Lower lobe of right lung (tissue), 2 donors: ENCODE results near the gene C20orf202. TPM values are rescaled to one million over a fixed set of nuclear protein-coding genes. Genes with fewer than 3 reads are reported as not detected.

Source experiments
- ATAC-seq, 2 donors: fragments of 200-7000 bp; cut with Tn5 transposase; one replicate each; pipeline ENCODE4 v1.9.1; 2020 to 2022; ENCODE audit warnings: mild to moderate bottlenecking in 2 of 2, moderate library complexity in 2 of 2
- DNase-seq: peaks from one replicate; pipeline ENCODE4 v3.0.0-alpha.2; 2020
- H3K27ac ChIP-seq: fragments of 200-600 bp; one replicate; pipeline ENCODE4 v1.8.0; 2022
- H3K27me3 ChIP-seq: fragments of 200-600 bp; one replicate; pipeline ENCODE4 v1.8.0; 2022; ENCODE audit warnings: low read depth
- H3K36me3 ChIP-seq: fragments of 200-600 bp; one replicate; pipeline ENCODE4 v1.8.0; 2022; ENCODE audit warnings: mild to moderate bottlenecking
- H3K4me1 ChIP-seq: fragments of 200-600 bp; one replicate; pipeline ENCODE4 v1.8.0; 2022
- H3K4me3 ChIP-seq: fragments of 200-600 bp; one replicate; pipeline ENCODE4 v1.8.0; 2022; ENCODE audit warnings: mild to moderate bottlenecking
- H3K9me3 ChIP-seq: fragments of 200-600 bp; one replicate; pipeline ENCODE4 v1.8.0; 2022
- intact Hi-C: fragments of 100-400 bp; cut with DNase I; formaldehyde crosslinking; loops from one replicate; pipeline ENCODE4 v1.11.0; 2022
- total RNA-seq: library from RNA; stranded (reverse); fragmentation: NEBNext Ultra II Directional; extraction: Animal tissue kit (Norgen Biotek cat#: 25700); gene quantifications from one replicate; pipeline ENCODE4 v1.2.1, GENCODE V29; 2021
- TF ChIP-seq, protein P1 (sequence below): fragments of 200-600 bp; IDR thresholded peaks from one replicate; pipeline ENCODE4 v1.8.0; 2022; ENCODE audit warnings: antibody characterized with exemption, mild to moderate bottlenecking
- donor health status: DM: no; HTN: yes; CAD: no; lungs with severe emphysema.

Gene C20orf202
- total RNA-seq, 1 donor from 2014 or later, result 2.1 TPM

DNA sequence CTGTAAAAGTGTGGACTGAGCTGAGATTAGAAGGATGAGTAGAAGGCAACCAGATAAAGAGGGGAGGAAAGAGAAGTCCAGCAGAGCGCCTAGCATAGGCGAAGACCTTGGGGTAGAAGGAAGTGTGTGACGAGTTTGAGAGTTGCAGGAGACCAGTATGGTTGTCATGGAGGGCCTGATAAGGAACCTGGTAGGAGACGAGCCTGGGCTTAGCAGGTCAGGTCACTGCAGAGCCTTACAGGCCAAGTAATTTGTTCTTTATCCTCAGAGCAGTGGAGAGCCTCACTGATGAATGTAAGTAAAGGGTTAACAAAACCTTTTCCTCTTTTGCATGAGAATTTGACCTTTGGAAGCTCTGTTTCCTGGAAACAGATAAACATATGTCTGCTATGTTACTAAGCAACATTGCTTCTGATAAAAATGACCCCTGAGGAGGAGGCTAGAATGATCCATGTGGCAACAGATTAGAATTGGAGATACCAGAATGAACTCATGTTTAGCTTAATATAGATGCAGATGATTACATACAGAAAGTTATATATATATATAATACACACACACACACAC, 15.6 kb upstream of the C20orf202 start:
- H3K27ac ChIP-seq, result peak overlapping the region; percentile 39
- H3K36me3 ChIP-seq, result no peaks in the 10 kb centered on the region
- ATAC-seq (peak in 1 of 2 donors; percentile 19), DNase-seq (no peak)
- intact Hi-C loops, result no loop called here
- H3K9me3 ChIP-seq, result no peaks in the 10 kb centered on the region
- TF ChIP-seq, protein P1, sequence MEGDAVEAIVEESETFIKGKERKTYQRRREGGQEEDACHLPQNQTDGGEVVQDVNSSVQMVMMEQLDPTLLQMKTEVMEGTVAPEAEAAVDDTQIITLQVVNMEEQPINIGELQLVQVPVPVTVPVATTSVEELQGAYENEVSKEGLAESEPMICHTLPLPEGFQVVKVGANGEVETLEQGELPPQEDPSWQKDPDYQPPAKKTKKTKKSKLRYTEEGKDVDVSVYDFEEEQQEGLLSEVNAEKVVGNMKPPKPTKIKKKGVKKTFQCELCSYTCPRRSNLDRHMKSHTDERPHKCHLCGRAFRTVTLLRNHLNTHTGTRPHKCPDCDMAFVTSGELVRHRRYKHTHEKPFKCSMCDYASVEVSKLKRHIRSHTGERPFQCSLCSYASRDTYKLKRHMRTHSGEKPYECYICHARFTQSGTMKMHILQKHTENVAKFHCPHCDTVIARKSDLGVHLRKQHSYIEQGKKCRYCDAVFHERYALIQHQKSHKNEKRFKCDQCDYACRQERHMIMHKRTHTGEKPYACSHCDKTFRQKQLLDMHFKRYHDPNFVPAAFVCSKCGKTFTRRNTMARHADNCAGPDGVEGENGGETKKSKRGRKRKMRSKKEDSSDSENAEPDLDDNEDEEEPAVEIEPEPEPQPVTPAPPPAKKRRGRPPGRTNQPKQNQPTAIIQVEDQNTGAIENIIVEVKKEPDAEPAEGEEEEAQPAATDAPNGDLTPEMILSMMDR, result no peak
- H3K27me3 ChIP-seq, result peaks cover 16% of the 10 kb centered on the region
- peaks cover 18% of the 10 kb centered on the region for H3K4me1 ChIP-seq
- no peak overlapping the region for H3K4me3 ChIP-seq

DNA sequence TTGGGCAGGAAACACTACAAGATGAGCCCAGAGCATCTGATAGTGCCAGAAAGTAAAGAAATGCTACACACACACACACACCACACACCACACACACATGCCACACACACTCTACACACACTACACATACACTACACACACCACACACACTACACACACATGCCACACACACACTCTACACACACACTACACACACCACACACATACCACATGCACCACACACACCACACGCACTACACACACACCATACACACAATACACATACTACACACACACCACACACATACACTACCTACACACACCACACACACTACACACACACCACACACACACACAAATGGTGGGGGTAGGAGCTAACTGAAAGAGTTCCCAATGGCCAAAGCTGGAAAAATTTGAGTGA, 14.9 kb upstream of the C20orf202 start:
- no peak for DNase-seq
- Histone ChIP-seq H3K27me3 (peaks cover 16% of the 10 kb centered on the region), H3K9me3 (no peaks in the 10 kb centered on the region), H3K36me3 (no peaks in the 10 kb centered on the region), H3K4me3 (no peak overlapping the region), H3K4me1 (peaks cover 18% of the 10 kb centered on the region), H3K27ac (no peak overlapping the region)
- TF ChIP-seq, protein P1, result no peak
- no peak for ATAC-seq
- intact Hi-C loops, result no loop called here

DNA sequence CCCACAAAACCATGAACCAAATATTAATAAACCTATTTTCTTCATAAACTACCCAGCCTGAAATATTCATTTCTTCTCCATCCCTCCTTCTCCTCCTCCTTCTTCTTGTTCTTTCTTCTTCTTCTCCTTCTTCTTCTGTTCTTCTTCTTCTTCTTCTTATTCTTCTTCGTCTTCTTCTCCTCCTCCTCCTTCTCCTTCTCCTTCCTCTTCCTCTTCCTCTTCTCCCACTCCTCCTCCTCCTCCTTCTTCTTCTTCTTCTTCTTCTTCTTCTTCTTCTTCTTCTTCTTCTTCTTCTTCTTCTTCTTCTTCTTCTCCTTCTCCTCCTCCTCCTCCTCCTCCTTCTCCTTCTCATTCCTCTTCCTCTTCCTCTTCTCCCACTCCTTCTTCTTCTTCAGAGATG, 13.4 kb upstream of the C20orf202 start:
- H3K27ac ChIP-seq, result no peak overlapping the region
- intact Hi-C loops, result no loop called here
- H3K9me3 ChIP-seq, result no peaks in the 10 kb centered on the region
- TF ChIP-seq, protein P1, result no peak
- peaks cover 10% of the 10 kb centered on the region for H3K27me3 ChIP-seq
- H3K4me3 ChIP-seq, result no peak overlapping the region
- no peak for ATAC-seq
- peaks cover 15% of the 10 kb centered on the region for H3K4me1 ChIP-seq
- H3K36me3 ChIP-seq, result no peaks in the 10 kb centered on the region
- DNase-seq, result no peak

DNA sequence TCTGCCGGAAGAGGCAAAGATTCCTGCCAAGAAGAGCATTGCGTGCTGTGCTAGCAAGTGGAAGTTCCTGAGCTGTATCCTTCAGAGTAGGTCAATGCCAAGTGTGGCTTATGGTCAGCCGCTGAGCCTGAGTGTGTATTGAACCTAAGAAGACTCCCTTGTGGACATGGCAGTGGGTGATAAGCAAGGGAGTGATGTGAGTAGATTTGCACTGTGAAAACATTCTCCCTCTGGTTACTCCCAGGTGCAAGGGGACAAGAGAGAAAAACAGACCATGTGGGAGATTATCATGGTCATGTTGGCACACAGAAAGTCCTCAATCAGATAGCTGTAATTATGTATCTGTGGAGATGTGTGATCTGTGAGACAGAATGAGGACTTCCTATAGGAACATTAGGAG, 12.4 kb upstream of the C20orf202 start:
- Histone ChIP-seq H3K27me3 (peaks cover 2% of the 10 kb centered on the region), H3K9me3 (no peaks in the 10 kb centered on the region), H3K27ac (no peak overlapping the region), H3K4me3 (no peak overlapping the region), H3K36me3 (no peaks in the 10 kb centered on the region), H3K4me1 (peaks cover 12% of the 10 kb centered on the region)
- TF ChIP-seq, protein P1, result no peak
- ATAC-seq, result no peak
- no peak for DNase-seq
- intact Hi-C loops, result no loop called here

DNA sequence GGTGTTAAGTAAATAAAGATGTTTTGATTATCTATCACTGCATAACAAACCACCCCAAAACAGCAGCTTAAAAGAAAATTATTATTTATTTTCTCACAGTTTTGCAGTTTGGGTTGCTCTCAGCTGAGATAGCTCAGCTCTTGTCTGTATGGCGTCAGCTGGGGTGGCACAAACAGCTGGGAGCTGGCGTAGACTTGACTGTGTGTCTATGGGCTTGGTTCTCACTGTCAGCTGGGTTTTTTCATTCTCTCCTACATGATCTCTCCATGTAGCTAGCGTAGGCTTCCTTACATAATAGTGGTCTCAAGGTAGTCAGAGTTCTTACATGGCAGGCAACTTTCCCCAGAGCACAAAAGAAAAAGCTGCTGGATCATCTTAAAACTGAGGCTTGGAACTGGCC, 12.0 kb upstream of the C20orf202 start:
- H3K9me3 ChIP-seq, result no peaks in the 10 kb centered on the region
- H3K27ac ChIP-seq, result no peak overlapping the region
- no peak for DNase-seq
- no peaks in the 10 kb centered on the region for H3K27me3 ChIP-seq
- no peak overlapping the region for H3K4me3 ChIP-seq
- peak in 1 of 2 donors; percentile 49 for ATAC-seq
- intact Hi-C loops, result no loop called here
- H3K36me3 ChIP-seq, result no peaks in the 10 kb centered on the region
- H3K4me1 ChIP-seq, result peaks cover 9% of the 10 kb centered on the region
- TF ChIP-seq, protein P1, result no peak
